ENCODE data around the gene CNTN1.

CNTN1 gene

GRCh38 chr12:40769846-40770245, 77.6 kb downstream of the CNTN1 start:
- no peak for DNase-seq (ENCODE audit: low spot score)

- DNase-seq (ENCODE audit: low spot score) = no peak
These were observed 78.5 kb downstream of the CNTN1 start for GRCh38 chr12:40770781-40771180.

GRCh38 chr12:40775661-40776060, 83.4 kb downstream of the CNTN1 start:
- no peak for DNase-seq (ENCODE audit: low spot score)

GRCh38 chr12:40784102-40784501, 91.9 kb downstream of the CNTN1 start:
- no peak for DNase-seq (ENCODE audit: low spot score)

- DNase-seq (ENCODE audit: low spot score) = no peak
These were observed 96.0 kb downstream of the CNTN1 start for GRCh38 chr12:40788276-40788675.

GRCh38 chr12:40792792-40793386, 100.7 kb downstream of the CNTN1 start:
- DNase-seq (ENCODE audit: low spot score) = no peak

- no peak for DNase-seq (ENCODE audit: low spot score)
These were observed 101.2 kb downstream of the CNTN1 start for GRCh38 chr12:40793471-40793870.

- DNase-seq (ENCODE audit: low spot score) = no peak
These were observed 101.8 kb downstream of the CNTN1 start for GRCh38 chr12:40794087-40794486.

- DNase-seq (ENCODE audit: low spot score) = no peak
These were observed 108.8 kb downstream of the CNTN1 start for GRCh38 chr12:40801082-40801481.

- no peak for DNase-seq (ENCODE audit: low spot score)
These were observed 109.6 kb downstream of the CNTN1 start for GRCh38 chr12:40801861-40802260.

- DNase-seq (ENCODE audit: low spot score) = no peak
These were observed 110.4 kb downstream of the CNTN1 start for GRCh38 chr12:40802656-40803055.

- no peak for DNase-seq (ENCODE audit: low spot score)
These were observed 127.3 kb downstream of the CNTN1 start for GRCh38 chr12:40819436-40820108.

GRCh38 chr12:40820794-40821484, 128.7 kb downstream of the CNTN1 start:
- no peak for DNase-seq (ENCODE audit: low spot score)

GRCh38 chr12:40825156-40825555, 132.9 kb downstream of the CNTN1 start:
- no peak for DNase-seq (ENCODE audit: low spot score)

GRCh38 chr12:40827683-40828592, 135.7 kb downstream of the CNTN1 start:
- DNase-seq (ENCODE audit: low spot score) = no peak

GRCh38 chr12:40828593-40828990, 136.4 kb downstream of the CNTN1 start:
- no peak for DNase-seq (ENCODE audit: low spot score)

- no peak for DNase-seq (ENCODE audit: low spot score)
These were observed 137.5 kb downstream of the CNTN1 start for GRCh38 chr12:40829738-40830144.

- DNase-seq (ENCODE audit: low spot score) = no peak
These were observed 139.7 kb downstream of the CNTN1 start for GRCh38 chr12:40831916-40832315.

- no peak for DNase-seq (ENCODE audit: low spot score)
These were observed 140.4 kb downstream of the CNTN1 start for GRCh38 chr12:40832668-40833067.

GRCh38 chr12:40833818-40834217, 141.6 kb downstream of the CNTN1 start:
- DNase-seq (ENCODE audit: low spot score) = no peak

GRCh38 chr12:40834321-40834720, 142.1 kb downstream of the CNTN1 start:
- DNase-seq (ENCODE audit: low spot score) = no peak

GRCh38 chr12:40837891-40838429, 145.7 kb downstream of the CNTN1 start:
- DNase-seq (ENCODE audit: low spot score) = no peak
